ENCODE data around the gene ZDHHC13. TPM values are rescaled to one million over a fixed set of nuclear protein-coding genes. Genes with fewer than 3 reads are reported as not detected.

Gene ZDHHC13
- polyA plus RNA-seq, 1 donor from 2014 or later = 70.0 TPM

DNA sequence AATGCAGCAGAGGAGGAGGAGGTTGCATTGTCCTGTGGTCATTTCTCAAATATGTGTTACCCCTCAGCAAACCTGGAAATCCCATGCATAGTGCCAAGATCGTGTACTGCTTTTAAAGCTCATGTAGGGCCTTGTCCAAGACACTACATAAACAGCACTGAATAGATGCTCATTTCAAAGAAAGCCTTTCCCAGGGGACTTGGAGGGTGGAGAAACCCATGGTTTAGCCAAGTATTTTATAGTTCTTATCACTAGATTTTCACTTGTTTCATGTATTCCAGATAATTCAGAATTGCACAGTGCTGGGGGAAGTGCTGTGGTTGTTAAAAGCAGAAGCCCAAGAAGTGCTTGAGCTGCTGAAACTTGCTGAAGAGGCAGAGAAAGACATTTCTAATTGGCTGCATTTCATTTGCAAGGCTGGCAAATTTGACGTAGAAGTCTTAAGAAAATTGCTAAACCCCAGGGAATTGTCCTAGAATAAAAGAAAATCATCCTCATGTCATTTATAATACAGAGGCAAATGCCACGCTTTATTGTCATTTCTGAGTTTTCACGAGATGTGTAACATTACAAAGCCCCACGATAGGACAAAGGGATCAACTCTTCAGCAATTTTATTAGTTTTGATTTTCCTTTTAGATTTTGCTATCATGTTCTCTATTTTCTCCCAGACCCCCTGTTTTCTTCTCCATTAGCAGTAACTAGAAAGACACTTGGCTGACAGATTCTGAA lies 64.7 kb downstream of the ZDHHC13 start:
- no peaks in the 10 kb centered on the region for H3F3A ChIP-seq (ENCODE audit: insufficient read depth, low read length, poor library complexity, severe bottlenecking)
- H3K9me3 ChIP-seq (ENCODE audit: low read length) = no peaks in the 10 kb centered on the region
- TF ChIP-seq, protein P1, sequence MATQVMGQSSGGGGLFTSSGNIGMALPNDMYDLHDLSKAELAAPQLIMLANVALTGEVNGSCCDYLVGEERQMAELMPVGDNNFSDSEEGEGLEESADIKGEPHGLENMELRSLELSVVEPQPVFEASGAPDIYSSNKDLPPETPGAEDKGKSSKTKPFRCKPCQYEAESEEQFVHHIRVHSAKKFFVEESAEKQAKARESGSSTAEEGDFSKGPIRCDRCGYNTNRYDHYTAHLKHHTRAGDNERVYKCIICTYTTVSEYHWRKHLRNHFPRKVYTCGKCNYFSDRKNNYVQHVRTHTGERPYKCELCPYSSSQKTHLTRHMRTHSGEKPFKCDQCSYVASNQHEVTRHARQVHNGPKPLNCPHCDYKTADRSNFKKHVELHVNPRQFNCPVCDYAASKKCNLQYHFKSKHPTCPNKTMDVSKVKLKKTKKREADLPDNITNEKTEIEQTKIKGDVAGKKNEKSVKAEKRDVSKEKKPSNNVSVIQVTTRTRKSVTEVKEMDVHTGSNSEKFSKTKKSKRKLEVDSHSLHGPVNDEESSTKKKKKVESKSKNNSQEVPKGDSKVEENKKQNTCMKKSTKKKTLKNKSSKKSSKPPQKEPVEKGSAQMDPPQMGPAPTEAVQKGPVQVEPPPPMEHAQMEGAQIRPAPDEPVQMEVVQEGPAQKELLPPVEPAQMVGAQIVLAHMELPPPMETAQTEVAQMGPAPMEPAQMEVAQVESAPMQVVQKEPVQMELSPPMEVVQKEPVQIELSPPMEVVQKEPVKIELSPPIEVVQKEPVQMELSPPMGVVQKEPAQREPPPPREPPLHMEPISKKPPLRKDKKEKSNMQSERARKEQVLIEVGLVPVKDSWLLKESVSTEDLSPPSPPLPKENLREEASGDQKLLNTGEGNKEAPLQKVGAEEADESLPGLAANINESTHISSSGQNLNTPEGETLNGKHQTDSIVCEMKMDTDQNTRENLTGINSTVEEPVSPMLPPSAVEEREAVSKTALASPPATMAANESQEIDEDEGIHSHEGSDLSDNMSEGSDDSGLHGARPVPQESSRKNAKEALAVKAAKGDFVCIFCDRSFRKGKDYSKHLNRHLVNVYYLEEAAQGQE (IDR thresholded peaks at IDR 0.05; ENCODE audit: borderline replicate concordance) = peak; percentile 61
- TF ChIP-seq TAF1 (IDR thresholded peaks at IDR 0.05; ENCODE audit: low read depth) (no peak), MXI1 (conservative IDR thresholded peaks at IDR 0.05; ENCODE audit: poor library complexity, severe bottlenecking) (peak; percentile 30), EP300 (conservative IDR thresholded peaks at IDR 0.05; ENCODE audit: poor library complexity, severe bottlenecking) (peak; percentile 90), POLR2AphosphoS5 (IDR thresholded peaks at IDR 0.05) (peak; percentile 75), EZH2 (IDR thresholded peaks at IDR 0.05; ENCODE audit: borderline replicate concordance, insufficient read depth, low read length, poor library complexity, severe bottlenecking) (no peak), SMC3 (conservative IDR thresholded peaks at IDR 0.05; ENCODE audit: poor library complexity) (peak; percentile 13)
- TF ChIP-seq, protein P2, sequence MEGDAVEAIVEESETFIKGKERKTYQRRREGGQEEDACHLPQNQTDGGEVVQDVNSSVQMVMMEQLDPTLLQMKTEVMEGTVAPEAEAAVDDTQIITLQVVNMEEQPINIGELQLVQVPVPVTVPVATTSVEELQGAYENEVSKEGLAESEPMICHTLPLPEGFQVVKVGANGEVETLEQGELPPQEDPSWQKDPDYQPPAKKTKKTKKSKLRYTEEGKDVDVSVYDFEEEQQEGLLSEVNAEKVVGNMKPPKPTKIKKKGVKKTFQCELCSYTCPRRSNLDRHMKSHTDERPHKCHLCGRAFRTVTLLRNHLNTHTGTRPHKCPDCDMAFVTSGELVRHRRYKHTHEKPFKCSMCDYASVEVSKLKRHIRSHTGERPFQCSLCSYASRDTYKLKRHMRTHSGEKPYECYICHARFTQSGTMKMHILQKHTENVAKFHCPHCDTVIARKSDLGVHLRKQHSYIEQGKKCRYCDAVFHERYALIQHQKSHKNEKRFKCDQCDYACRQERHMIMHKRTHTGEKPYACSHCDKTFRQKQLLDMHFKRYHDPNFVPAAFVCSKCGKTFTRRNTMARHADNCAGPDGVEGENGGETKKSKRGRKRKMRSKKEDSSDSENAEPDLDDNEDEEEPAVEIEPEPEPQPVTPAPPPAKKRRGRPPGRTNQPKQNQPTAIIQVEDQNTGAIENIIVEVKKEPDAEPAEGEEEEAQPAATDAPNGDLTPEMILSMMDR (IDR thresholded peaks at IDR 0.05; ENCODE audit: poor library complexity, severe bottlenecking) = no peak
- H3K79me2 ChIP-seq (replicated peaks; ENCODE audit: insufficient read depth, low read length) = no peaks in the 10 kb centered on the region
- H2AFZ ChIP-seq (ENCODE audit: low read depth, low read length) = no peak overlapping the region
- H3K36me3 ChIP-seq (ENCODE audit: insufficient read depth, low read length) = peaks cover 6% of the 10 kb centered on the region
- peak overlapping the region; percentile 32 for H3K9ac ChIP-seq (ENCODE audit: low read length)
- H3K4me2 ChIP-seq (ENCODE audit: low read length) = peak overlapping the region; percentile 7
- H3K27me3 ChIP-seq (ENCODE audit: insufficient read depth, low read depth, low read length) = no peaks in the 10 kb centered on the region
- H3K4me3 ChIP-seq (ENCODE audit: low read length) = peak overlapping the region; percentile 33
- no peaks in the 10 kb centered on the region for H3K9me2 ChIP-seq (ENCODE audit: insufficient read depth, low read length)
- no peaks in the 10 kb centered on the region for H4K20me1 ChIP-seq (ENCODE audit: insufficient read depth)
- peak overlapping the region; percentile 83 for H3K27ac ChIP-seq (ENCODE audit: low read length)

DNA sequence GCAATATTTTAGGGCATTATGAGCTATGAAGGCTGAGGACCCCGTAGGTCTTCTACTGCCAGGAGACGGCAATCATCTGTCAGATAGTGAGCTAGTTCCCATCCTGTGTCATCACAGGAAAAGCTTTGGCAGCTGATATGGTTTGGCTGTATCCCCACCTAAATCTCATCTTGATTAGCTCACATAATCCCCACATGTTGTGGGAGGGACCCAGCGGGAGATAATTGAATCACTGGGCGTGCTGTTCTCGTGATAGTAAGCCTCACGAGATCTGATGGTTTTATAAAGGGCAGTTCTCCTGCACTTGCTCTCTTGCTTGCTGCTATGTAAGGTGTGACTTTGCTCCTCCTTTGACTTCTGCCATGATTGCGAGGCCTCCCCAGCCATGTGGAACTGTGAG lies 66.7 kb downstream of the ZDHHC13 start:
- TF ChIP-seq MXI1 (conservative IDR thresholded peaks at IDR 0.05; ENCODE audit: poor library complexity, severe bottlenecking) = no peak
- H3K79me2 ChIP-seq (replicated peaks; ENCODE audit: insufficient read depth, low read length) = no peaks in the 10 kb centered on the region
- no peaks in the 10 kb centered on the region for H3F3A ChIP-seq (ENCODE audit: insufficient read depth, low read length, poor library complexity, severe bottlenecking)
- H3K27ac ChIP-seq (ENCODE audit: low read length) = no peak overlapping the region
- no peak overlapping the region for H3K4me2 ChIP-seq (ENCODE audit: low read length)
- H3K36me3 ChIP-seq (ENCODE audit: insufficient read depth, low read length) = no peaks in the 10 kb centered on the region
- no peak overlapping the region for H3K9ac ChIP-seq (ENCODE audit: low read length)
- no peaks in the 10 kb centered on the region for H3K27me3 ChIP-seq (ENCODE audit: insufficient read depth, low read depth, low read length)
- no peaks in the 10 kb centered on the region for H4K20me1 ChIP-seq (ENCODE audit: insufficient read depth)
- no peaks in the 10 kb centered on the region for H3K9me3 ChIP-seq (ENCODE audit: low read length)
- no peaks in the 10 kb centered on the region for H3K9me2 ChIP-seq (ENCODE audit: insufficient read depth, low read length)
- no peak overlapping the region for H2AFZ ChIP-seq (ENCODE audit: low read depth, low read length)
- no peak overlapping the region for H3K4me3 ChIP-seq (ENCODE audit: low read length)

Measured in neural cell (in vitro differentiated cells).